GM23338 (cell line): ENCODE results near the gene DENND5B. TPM values are rescaled to one million over a fixed set of nuclear protein-coding genes. Genes with fewer than 3 reads are reported as not detected.

Experiments used
- ATAC-seq: fragments of 200-7000 bp; cut with Tn5 transposase; 3 replicates; pipeline ENCODE4 v1.9.1; 2020
- DNase-seq: peaks from one replicate; pipeline ENCODE4 v3.0.0-alpha.2; 2015; ENCODE audit warnings: low spot score
- H2AFZ ChIP-seq: fragments of 200-600 bp; sonication (generic); 2 replicates; pipeline ENCODE4 v1.8.0; 2016; ENCODE audit warnings: antibody characterized with exemption, mild to moderate bottlenecking, moderate library complexity
- H3F3A ChIP-seq: fragments of 200-600 bp; sonication (generic); replicated peaks from 2 replicates; pipeline ENCODE4 v1.8.0; 2017; ENCODE audit warnings: antibody characterized with exemption, mixed run types, low read depth
- H3K27ac ChIP-seq: fragments of 200-600 bp; sonication (generic); 2 replicates; pipeline ENCODE4 v1.6.1; 2016; ENCODE audit warnings: low read depth
- H3K27me3 ChIP-seq: fragments of 200-600 bp; sonication (generic); 2 replicates; pipeline ENCODE4 v1.8.0; 2016; ENCODE audit warnings: mild to moderate bottlenecking, mixed run types, moderate library complexity; ENCODE audit not compliant: insufficient read depth
- H3K36me3 ChIP-seq: fragments of 200-600 bp; sonication (generic); 2 replicates; pipeline ENCODE4 v1.8.0; 2016; ENCODE audit warnings: mild to moderate bottlenecking; ENCODE audit not compliant: insufficient read depth
- H3K4me1 ChIP-seq: fragments of 200-600 bp; sonication (generic); 2 replicates; pipeline ENCODE4 v1.8.0; 2016; ENCODE audit warnings: mild to moderate bottlenecking, moderate library complexity; ENCODE audit not compliant: insufficient read depth
- H3K4me2 ChIP-seq: fragments of 200-600 bp; sonication (generic); 2 replicates; pipeline ENCODE4 v1.7.1; 2017; ENCODE audit warnings: mixed run types
- H3K4me3 ChIP-seq: fragments of 200-600 bp; sonication (generic); 2 replicates; pipeline ENCODE4 v1.6.1; 2016; ENCODE audit warnings: mixed run types
- H3K79me2 ChIP-seq: fragments of 200-600 bp; sonication (generic); replicated peaks from 2 replicates; pipeline ENCODE4 v1.8.0; 2017; ENCODE audit warnings: mild to moderate bottlenecking; ENCODE audit not compliant: insufficient read depth
- H3K9me2 ChIP-seq: fragments of 200-600 bp; sonication (generic); 2 replicates; pipeline ENCODE4 v1.8.0; 2017; ENCODE audit not compliant: insufficient read depth
- H4K20me1 ChIP-seq: fragments of 200-600 bp; sonication (generic); replicated peaks from 2 replicates; pipeline ENCODE4 v1.8.0; 2017; ENCODE audit warnings: mild to moderate bottlenecking; ENCODE audit not compliant: insufficient read depth
- H3K27ac Mint-ChIP-seq: 2 replicates; pipeline ENCODE4 v1.8.0; 2020; ENCODE audit warnings: inconsistent platforms, mild to moderate bottlenecking, moderate library complexity, mixed read lengths
- H3K27me3 Mint-ChIP-seq: 3 replicates; pipeline ENCODE4 v1.8.0; 2022; ENCODE audit warnings: low read depth, mild to moderate bottlenecking, moderate library complexity, mixed read lengths, inconsistent platforms; ENCODE audit not compliant: insufficient read depth, poor library complexity
- H3K36me3 Mint-ChIP-seq: 3 replicates; pipeline ENCODE4 v1.8.0; 2021; ENCODE audit warnings: low read depth, mild to moderate bottlenecking, inconsistent platforms, moderate library complexity, mixed read lengths
- H3K4me1 Mint-ChIP-seq: 3 replicates; pipeline ENCODE4 v1.8.0; 2020; ENCODE audit warnings: mild to moderate bottlenecking, inconsistent platforms, mixed read lengths
- H3K4me3 Mint-ChIP-seq: 3 replicates; pipeline ENCODE4 v1.8.0; 2021; ENCODE audit warnings: moderate library complexity, mild to moderate bottlenecking, inconsistent platforms, mixed read lengths
- H3K9me3 Mint-ChIP-seq: 3 replicates; pipeline ENCODE4 v1.8.0; 2020; ENCODE audit warnings: moderate library complexity, mild to moderate bottlenecking, inconsistent platforms, mixed read lengths
- CREB1 ChIP-seq: fragments of 250-450 bp; sonication (Bioruptor Pico); IDR thresholded peaks from 2 replicates; pipeline ENCODE4 v1.5.0; 2020; ENCODE audit warnings: low read depth, mild to moderate bottlenecking, moderate library complexity
- EZH2 ChIP-seq: fragments of 200-600 bp; sonication (generic); IDR thresholded peaks from one replicate; pipeline ENCODE4 v1.8.0; 2017; ENCODE audit warnings: antibody characterized with exemption, mild to moderate bottlenecking, low read depth; ENCODE audit not compliant: unreplicated experiment
- EZH2phosphoT487 ChIP-seq: fragments of 200-600 bp; sonication (generic); IDR thresholded peaks from one replicate; pipeline ENCODE4 v1.8.1; 2018; ENCODE audit warnings: antibody characterized with exemption; ENCODE audit not compliant: unreplicated experiment
- JUNB ChIP-seq: IDR thresholded peaks from one replicate; pipeline ENCODE4 v1.6.1; 2016; ENCODE audit warnings: antibody characterized with exemption; ENCODE audit not compliant: unreplicated experiment
- NANOG ChIP-seq: IDR thresholded peaks from 2 replicates; pipeline ENCODE4 v1.6.1; 2016; ENCODE audit warnings: antibody characterized with exemption, borderline replicate concordance
- POLR2AphosphoS5 ChIP-seq: IDR thresholded peaks from 2 replicates; pipeline ENCODE4 v1.6.1; 2016; ENCODE audit warnings: antibody characterized with exemption, low read depth
- STAT1 ChIP-seq: IDR thresholded peaks from one replicate; pipeline ENCODE4 v1.6.1; 2016; ENCODE audit warnings: antibody characterized with exemption; ENCODE audit not compliant: unreplicated experiment
- ZNF114 ChIP-seq: fragments of 250-450 bp; sonication (Bioruptor Pico); IDR thresholded peaks from 2 replicates; pipeline ENCODE4 v1.5.0; 2020; ENCODE audit warnings: mild to moderate bottlenecking, moderate library complexity
- ZNF331 ChIP-seq: fragments of 250-450 bp; sonication (Bioruptor Pico); IDR thresholded peaks from 2 replicates; pipeline ENCODE4 v1.5.0; 2020; ENCODE audit warnings: low read depth, mild to moderate bottlenecking, moderate library complexity
- polyA plus RNA-seq: library from polyadenylated mRNA; unstranded; fragments of >200 nt; fragmentation: Nextera tagmentation; extraction: Ambion mirVana; gene quantifications from 2 replicates; pipeline ENCODE4 v1.2.1, GENCODE V29; 2016
- total RNA-seq: library from RNA; depleted of rRNA; stranded (reverse); fragments of >200 nt; shearing (Covaris generic); gene quantifications from 2 replicates; pipeline ENCODE4 v1.2.3, GENCODE V29; 2014
- TF ChIP-seq, protein P1 (sequence below): fragments of 250-450 bp; sonication (Bioruptor Pico); IDR thresholded peaks from 2 replicates; pipeline ENCODE4 v1.5.0; 2020; ENCODE audit warnings: mild to moderate bottlenecking, moderate library complexity
- TF ChIP-seq, protein P2 (sequence below): IDR thresholded peaks from one replicate; pipeline ENCODE4 v1.6.1; 2018; ENCODE audit warnings: antibody characterized with exemption; ENCODE audit not compliant: unreplicated experiment
- TF ChIP-seq, protein P3 (sequence below), 2 experiments: fragments of 200-600 bp in 1 of 2; sonication (generic) in 1 of 2; conservative IDR thresholded peaks; 2 replicates each; pipeline versions ENCODE4 v1.5.1 to v1.6.1; 2016 to 2017; ENCODE audit warnings: antibody characterized with exemption in 2 of 2, low read depth in 2 of 2, mild to moderate bottlenecking in 2 of 2, moderate library complexity in 1 of 2
- TF ChIP-seq, protein P4 (sequence below): IDR thresholded peaks from 2 replicates; pipeline ENCODE4 v1.6.1; 2016; ENCODE audit warnings: antibody characterized with exemption

DENND5B gene
- total and polyA plus RNA-seq, 2 experiments from 2014 or later, result 6.5 to 17.2 TPM

GRCh38 chr12:31599053-31599452 is 8.1 kb upstream of the DENND5B start (continued):
- TF ChIP-seq, protein P1, sequence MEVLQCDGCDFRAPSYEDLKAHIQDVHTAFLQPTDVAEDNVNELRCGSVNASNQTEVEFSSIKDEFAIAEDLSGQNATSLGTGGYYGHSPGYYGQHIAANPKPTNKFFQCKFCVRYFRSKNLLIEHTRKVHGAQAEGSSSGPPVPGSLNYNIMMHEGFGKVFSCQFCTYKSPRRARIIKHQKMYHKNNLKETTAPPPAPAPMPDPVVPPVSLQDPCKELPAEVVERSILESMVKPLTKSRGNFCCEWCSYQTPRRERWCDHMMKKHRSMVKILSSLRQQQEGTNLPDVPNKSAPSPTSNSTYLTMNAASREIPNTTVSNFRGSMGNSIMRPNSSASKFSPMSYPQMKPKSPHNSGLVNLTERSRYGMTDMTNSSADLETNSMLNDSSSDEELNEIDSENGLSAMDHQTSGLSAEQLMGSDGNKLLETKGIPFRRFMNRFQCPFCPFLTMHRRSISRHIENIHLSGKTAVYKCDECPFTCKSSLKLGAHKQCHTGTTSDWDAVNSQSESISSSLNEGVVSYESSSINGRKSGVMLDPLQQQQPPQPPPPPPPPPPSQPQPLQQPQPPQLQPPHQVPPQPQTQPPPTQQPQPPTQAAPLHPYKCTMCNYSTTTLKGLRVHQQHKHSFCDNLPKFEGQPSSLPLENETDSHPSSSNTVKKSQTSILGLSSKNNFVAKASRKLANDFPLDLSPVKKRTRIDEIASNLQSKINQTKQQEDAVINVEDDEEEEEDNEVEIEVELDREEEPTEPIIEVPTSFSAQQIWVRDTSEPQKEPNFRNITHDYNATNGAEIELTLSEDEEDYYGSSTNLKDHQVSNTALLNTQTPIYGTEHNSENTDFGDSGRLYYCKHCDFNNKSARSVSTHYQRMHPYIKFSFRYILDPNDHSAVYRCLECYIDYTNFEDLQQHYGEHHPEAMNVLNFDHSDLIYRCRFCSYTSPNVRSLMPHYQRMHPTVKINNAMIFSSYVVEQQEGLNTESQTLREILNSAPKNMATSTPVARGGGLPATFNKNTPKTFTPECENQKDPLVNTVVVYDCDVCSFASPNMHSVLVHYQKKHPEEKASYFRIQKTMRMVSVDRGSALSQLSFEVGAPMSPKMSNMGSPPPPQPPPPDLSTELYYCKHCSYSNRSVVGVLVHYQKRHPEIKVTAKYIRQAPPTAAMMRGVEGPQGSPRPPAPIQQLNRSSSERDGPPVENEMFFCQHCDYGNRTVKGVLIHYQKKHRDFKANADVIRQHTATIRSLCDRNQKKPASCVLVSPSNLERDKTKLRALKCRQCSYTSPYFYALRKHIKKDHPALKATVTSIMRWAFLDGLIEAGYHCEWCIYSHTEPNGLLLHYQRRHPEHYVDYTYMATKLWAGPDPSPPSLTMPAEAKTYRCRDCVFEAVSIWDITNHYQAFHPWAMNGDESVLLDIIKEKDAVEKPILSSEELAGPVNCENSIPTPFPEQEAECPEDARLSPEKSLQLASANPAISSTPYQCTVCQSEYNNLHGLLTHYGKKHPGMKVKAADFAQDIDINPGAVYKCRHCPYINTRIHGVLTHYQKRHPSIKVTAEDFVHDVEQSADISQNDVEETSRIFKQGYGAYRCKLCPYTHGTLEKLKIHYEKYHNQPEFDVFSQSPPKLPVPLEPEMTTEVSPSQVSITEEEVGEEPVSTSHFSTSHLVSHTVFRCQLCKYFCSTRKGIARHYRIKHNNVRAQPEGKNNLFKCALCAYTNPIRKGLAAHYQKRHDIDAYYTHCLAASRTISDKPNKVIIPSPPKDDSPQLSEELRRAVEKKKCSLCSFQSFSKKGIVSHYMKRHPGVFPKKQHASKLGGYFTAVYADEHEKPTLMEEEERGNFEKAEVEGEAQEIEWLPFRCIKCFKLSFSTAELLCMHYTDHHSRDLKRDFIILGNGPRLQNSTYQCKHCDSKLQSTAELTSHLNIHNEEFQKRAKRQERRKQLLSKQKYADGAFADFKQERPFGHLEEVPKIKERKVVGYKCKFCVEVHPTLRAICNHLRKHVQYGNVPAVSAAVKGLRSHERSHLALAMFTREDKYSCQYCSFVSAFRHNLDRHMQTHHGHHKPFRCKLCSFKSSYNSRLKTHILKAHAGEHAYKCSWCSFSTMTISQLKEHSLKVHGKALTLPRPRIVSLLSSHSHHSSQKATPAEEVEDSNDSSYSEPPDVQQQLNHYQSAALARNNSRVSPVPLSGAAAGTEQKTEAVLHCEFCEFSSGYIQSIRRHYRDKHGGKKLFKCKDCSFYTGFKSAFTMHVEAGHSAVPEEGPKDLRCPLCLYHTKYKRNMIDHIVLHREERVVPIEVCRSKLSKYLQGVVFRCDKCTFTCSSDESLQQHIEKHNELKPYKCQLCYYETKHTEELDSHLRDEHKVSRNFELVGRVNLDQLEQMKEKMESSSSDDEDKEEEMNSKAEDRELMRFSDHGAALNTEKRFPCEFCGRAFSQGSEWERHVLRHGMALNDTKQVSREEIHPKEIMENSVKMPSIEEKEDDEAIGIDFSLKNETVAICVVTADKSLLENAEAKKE (CRISPR knock-in tag), result no peak
- no peak for TF ChIP-seq ZNF331 (CRISPR knock-in tag)
- no peak for TF ChIP-seq JUNB
- no peak for TF ChIP-seq EZH2
- TF ChIP-seq, protein P2, sequence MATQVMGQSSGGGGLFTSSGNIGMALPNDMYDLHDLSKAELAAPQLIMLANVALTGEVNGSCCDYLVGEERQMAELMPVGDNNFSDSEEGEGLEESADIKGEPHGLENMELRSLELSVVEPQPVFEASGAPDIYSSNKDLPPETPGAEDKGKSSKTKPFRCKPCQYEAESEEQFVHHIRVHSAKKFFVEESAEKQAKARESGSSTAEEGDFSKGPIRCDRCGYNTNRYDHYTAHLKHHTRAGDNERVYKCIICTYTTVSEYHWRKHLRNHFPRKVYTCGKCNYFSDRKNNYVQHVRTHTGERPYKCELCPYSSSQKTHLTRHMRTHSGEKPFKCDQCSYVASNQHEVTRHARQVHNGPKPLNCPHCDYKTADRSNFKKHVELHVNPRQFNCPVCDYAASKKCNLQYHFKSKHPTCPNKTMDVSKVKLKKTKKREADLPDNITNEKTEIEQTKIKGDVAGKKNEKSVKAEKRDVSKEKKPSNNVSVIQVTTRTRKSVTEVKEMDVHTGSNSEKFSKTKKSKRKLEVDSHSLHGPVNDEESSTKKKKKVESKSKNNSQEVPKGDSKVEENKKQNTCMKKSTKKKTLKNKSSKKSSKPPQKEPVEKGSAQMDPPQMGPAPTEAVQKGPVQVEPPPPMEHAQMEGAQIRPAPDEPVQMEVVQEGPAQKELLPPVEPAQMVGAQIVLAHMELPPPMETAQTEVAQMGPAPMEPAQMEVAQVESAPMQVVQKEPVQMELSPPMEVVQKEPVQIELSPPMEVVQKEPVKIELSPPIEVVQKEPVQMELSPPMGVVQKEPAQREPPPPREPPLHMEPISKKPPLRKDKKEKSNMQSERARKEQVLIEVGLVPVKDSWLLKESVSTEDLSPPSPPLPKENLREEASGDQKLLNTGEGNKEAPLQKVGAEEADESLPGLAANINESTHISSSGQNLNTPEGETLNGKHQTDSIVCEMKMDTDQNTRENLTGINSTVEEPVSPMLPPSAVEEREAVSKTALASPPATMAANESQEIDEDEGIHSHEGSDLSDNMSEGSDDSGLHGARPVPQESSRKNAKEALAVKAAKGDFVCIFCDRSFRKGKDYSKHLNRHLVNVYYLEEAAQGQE, result no peak

DNA sequence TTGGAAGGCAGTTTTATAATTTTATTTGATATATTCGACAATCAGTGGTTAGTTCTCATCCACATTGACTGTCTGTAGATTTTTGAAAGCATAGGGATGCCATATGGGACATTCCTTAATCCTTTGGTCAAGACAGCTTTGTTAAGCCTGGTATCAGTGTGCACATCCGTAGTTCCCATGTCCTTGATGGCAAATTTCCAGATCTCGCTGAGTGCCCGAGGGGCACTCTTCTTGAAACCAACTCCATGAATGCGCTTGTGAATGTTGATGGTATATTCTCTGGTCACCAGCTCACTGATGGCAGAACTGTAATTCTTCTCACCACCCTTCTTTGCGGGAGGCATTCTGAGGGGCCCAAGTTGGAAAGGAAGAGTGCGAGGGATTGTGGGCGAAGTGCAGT is 6.1 kb upstream of the DENND5B start:
- Histone ChIP-seq H4K20me1 (no peaks in the 10 kb centered on the region), H3K4me3 (no peak overlapping the region), H3K27ac (no peak overlapping the region), H2AFZ (no peak overlapping the region), H3K9me2 (no peaks in the 10 kb centered on the region), H3K36me3 (no peaks in the 10 kb centered on the region), H3K4me2 (no peak overlapping the region), H3F3A (no peaks in the 10 kb centered on the region), H3K27me3 (peaks cover 4% of the 10 kb centered on the region), H3K79me2 (no peaks in the 10 kb centered on the region), H3K4me1 (no peaks in the 10 kb centered on the region)
- DNase-seq, result no peak
- Mint-ChIP-seq H3K9me3 (no peaks in the 10 kb centered on the region), H3K4me3 (no peak overlapping the region), H3K4me1 (no peaks in the 10 kb centered on the region; the same call in 2 of the 3 replicates), H3K27me3 (peaks cover 9% of the 10 kb centered on the region), H3K27ac (no peak overlapping the region), H3K36me3 (no peaks in the 10 kb centered on the region)
- no peak for ATAC-seq
- no peak for TF ChIP-seq JUNB
- TF ChIP-seq, protein P3, sequence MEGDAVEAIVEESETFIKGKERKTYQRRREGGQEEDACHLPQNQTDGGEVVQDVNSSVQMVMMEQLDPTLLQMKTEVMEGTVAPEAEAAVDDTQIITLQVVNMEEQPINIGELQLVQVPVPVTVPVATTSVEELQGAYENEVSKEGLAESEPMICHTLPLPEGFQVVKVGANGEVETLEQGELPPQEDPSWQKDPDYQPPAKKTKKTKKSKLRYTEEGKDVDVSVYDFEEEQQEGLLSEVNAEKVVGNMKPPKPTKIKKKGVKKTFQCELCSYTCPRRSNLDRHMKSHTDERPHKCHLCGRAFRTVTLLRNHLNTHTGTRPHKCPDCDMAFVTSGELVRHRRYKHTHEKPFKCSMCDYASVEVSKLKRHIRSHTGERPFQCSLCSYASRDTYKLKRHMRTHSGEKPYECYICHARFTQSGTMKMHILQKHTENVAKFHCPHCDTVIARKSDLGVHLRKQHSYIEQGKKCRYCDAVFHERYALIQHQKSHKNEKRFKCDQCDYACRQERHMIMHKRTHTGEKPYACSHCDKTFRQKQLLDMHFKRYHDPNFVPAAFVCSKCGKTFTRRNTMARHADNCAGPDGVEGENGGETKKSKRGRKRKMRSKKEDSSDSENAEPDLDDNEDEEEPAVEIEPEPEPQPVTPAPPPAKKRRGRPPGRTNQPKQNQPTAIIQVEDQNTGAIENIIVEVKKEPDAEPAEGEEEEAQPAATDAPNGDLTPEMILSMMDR (conservative IDR thresholded peaks at IDR 0.05; ENCODE audit: low read depth in 2 of 2), result no peak
- no peak for TF ChIP-seq POLR2AphosphoS5
- no peak for TF ChIP-seq ZNF331 (CRISPR knock-in tag)
- TF ChIP-seq STAT1, result no peak
- TF ChIP-seq NANOG, result no peak
- TF ChIP-seq EZH2, result no peak
- TF ChIP-seq, protein P4, sequence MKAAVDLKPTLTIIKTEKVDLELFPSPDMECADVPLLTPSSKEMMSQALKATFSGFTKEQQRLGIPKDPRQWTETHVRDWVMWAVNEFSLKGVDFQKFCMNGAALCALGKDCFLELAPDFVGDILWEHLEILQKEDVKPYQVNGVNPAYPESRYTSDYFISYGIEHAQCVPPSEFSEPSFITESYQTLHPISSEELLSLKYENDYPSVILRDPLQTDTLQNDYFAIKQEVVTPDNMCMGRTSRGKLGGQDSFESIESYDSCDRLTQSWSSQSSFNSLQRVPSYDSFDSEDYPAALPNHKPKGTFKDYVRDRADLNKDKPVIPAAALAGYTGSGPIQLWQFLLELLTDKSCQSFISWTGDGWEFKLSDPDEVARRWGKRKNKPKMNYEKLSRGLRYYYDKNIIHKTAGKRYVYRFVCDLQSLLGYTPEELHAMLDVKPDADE, result no peak
- TF ChIP-seq ZNF114, result no peak
- TF ChIP-seq CREB1, result no peak
- no peak for TF ChIP-seq EZH2phosphoT487
